GM21526 (cell line): ENCODE results near the gene ARF3.

Experiments used
- ATAC-seq: cut with Tn5 transposase; IDR thresholded peaks from one replicate; pipeline ENCODE4 v1.9.1; 2021; ENCODE audit warnings: moderate library complexity; ENCODE audit not compliant: unreplicated experiment, low FRiP score

The ARF3 gene

DNA sequence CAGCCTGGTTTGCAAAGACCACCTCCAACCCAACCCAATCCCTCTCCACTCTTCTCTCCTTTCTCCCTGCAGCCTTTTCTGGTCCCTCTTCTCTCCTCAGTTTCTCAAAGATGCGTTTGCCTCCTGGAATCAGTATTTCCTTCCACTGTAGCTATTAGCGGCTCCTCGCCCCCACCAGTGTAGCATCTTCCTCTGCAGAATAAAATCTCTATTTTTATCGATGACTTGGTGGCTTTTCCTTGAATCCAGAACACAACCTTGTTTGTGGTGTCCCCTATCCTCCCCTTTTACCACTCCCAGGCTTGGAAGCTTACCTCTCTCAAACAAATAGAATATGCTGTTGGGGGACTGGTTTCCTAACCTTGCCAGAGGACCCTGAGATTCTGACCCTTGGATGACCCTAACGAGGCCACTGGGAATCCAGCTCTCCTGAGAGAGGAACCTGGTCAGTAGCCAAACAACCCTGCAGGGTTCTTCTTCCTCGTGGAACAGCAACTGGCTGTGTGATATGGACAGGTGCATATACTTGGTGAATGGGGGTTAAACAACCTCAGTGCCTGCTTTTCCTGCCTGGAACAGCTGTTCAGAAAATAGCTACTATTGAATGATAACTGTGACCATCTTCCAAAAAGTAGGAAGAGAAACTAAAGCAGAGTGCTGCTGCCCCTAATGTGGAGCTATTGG is 25.3 kb upstream of the ARF3 start:
- ATAC-seq, result no peak

DNA sequence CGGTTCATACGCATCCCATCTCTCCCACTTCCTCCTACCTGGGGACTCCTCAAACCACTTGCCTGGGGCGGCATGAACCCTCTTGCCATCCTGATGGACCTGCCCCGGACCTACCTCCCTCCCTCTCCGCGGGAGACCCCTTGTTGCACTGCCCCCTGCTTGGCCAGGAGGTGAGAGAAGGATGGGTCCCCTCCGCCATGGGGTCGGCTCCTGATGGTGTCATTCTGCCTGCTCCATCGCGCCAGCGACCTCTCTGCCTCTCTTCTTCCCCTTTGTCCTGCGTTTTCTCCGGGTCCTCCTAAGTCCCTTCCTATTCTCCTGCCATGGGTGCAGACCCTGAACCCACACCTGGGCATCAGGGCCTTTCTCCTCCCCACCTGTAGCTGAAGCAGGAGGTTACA is 24.5 kb upstream of the ARF3 start:
- ATAC-seq, result no peak

DNA sequence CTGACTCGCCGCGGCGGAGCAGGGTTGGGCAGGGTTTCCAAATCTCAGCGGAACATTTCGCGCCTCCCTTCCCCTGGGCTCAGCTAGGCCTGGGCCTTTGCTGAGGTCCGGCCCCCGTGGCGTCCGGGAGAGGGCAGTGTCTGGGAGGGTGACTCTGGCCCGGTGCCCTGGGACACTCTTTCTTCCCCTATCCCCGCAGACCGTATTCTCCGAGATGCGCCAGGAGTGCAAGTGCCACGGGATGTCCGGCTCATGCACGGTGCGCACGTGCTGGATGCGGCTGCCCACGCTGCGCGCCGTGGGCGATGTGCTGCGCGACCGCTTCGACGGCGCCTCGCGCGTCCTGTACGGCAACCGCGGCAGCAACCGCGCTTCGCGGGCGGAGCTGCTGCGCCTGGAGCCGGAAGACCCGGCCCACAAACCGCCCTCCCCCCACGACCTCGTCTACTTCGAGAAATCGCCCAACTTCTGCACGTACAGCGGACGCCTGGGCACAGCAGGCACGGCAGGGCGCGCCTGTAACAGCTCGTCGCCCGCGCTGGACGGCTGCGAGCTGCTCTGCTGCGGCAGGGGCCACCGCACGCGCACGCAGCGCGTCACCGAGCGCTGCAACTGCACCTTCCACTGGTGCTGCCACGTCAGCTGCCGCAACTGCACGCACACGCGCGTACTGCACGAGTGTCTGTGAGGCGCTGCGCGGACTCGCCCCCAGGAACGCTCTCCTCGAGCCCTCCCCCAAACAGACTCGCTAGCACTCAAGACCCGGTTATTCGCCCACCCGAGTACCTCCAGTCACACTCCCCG is 23.9 kb upstream of the ARF3 start:
- ATAC-seq, result no peak

DNA sequence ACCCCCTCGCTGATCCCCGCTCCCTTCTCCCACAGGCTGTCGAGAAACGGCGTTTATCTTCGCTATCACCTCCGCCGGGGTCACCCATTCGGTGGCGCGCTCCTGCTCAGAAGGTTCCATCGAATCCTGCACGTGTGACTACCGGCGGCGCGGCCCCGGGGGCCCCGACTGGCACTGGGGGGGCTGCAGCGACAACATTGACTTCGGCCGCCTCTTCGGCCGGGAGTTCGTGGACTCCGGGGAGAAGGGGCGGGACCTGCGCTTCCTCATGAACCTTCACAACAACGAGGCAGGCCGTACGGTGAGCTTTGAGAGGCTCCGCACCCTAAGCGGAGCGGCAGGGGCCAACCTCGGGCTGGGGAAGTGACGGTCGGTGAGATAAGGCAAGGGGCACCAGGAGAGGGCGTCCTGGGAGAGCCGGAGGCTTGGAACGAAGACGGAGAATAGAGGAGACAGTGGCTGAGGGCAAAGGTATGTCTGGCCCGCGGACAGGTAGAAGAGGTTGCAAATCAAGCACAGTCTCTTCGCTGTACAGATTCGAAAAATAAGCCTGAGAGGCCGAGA is 23.2 kb upstream of the ARF3 start:
- ATAC-seq, result no peak

DNA sequence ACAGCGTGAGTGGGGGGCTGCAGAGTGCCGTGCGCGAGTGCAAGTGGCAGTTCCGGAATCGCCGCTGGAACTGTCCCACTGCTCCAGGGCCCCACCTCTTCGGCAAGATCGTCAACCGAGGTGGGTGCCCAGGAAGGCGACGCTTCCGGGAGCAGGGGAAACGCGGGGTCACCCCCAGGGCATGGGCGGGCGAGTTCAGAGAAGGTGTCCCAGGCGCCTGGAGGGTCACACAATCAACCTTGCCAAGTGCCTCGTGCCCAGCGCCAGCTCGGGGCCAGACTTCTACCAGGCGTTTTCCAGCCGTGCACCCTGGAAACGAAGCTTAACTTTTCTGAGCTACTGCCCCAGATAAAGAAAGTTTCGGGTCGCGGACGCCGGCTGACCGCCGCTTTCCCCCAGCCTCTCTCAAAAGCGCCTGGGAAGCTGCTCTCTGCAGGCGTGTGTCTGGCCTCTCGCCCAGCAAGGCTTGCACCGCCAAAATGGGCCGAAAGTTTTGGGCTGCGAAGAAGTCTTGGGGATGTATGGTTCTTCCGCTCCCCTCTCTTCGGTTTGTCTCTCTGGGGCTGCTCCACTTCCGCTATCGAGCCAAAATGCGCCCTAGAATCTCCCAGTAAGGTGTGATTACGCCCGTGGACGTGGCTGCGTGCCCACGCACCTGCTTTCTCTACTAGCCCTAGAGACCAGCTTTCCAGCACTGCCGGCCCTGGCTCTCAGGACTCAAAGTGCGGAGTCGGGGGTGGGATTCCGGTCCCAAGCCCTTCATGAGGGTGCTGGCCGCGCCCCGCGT is 22.5 kb upstream of the ARF3 start:
- ATAC-seq, result no peak

DNA sequence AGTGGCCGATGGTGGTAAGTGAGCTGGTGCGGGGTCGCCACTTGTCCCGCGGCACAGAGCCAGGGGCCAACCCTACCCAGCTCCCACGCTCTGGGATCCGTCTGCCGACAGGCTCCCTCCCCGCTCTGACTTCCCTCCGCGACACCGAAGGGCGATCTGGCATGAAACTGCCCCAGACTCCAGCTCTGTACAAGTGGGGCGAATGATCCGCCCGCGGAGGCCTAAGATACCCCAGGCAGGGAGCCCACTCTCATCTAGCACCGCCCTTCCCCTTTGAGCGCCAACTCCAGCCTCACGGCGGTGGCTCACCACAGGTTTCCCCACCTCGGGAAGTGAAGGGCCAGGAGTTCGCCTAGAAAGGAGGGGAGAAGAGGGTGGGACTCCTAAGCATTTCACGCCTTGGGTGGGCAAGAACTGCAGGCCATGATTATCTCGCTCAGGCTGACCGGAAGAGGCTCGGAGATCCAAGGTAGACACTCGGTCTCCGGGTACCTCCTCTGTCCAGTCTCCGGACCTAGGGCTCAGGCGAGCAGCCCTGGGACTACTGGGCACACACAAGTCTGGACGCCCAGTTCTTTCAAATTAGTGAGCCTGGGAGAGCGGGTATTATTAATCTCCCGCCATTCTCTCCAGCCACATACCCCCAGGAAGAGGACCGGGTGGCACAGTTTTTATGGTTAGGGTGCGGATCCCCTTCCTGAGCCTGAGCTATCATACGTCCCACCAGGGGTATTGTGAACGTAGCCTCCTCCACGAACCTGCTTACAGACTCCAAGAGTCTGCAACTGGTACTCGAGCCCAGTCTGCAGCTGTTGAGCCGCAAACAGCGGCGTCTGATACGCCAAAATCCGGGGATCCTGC is 21.7 kb upstream of the ARF3 start:
- no peak for ATAC-seq

DNA sequence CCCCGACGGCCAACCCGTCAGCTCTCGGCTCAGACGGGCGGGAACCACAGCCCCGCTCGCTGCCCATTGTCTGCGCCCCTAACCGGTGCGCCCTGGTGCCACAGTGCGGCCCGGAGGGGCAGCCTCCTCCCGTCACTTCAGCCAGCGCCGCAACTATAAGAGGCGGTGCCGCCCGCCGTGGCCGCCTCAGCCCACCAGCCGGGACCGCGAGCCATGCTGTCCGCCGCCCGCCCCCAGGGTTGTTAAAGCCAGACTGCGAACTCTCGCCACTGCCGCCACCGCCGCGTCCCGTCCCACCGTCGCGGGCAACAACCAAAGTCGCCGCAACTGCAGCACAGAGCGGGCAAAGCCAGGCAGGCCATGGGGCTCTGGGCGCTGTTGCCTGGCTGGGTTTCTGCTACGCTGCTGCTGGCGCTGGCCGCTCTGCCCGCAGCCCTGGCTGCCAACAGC is 21.0 kb upstream of the ARF3 start, which contains the start of gene WNT1:
Gene WNT1 (plus strand): TSS at position 32 of the 450 bp plus-strand sequence. CDS start 329 bp downstream, at position 361.
- no peak for ATAC-seq

DNA sequence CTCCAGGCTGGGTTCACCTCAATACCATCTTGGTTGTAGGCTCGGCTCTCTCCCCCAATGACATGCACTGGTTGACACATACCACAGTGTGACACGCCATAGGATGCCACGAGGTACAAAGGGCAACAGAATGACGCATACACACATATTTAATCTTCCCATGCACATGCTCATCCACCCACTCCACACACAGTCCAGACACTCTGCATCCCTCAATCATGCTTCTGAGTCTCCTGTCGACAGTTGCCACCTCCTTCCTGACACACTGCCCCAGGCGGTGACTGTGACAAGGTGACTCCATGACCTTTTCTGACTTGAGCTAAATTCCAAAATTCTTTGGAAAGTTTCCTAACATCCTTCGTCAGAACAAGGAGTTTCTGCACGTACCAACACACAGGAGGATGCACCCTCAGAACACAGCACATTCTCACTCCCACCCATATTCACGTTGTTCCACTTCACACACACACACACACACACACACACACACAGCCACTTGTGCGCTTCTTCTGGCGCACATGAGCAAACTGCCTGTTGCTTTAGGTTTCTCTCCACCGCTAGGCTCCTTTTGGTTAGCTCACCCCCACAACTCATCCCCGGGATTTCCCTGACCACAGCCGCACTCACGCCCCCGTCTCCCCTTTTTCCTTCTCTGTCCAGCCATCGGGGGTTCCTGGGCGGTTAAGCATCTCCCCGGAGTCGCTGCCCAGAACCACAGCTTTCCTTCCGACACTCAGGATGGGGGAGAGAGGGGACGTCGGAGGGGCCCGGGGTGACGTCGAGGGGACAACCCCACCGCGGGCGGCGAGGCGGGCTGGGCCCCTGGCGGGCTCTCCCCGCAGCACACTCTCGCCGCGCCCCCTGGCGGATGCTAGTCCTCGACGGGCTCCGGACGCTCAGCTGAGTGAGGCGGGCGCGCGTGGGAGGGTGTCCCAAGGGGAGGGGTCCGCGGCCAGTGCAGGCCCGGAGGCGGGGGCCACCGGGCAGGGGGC is 20.3 kb upstream of the ARF3 start:
- peak; percentile 41 for ATAC-seq

DNA sequence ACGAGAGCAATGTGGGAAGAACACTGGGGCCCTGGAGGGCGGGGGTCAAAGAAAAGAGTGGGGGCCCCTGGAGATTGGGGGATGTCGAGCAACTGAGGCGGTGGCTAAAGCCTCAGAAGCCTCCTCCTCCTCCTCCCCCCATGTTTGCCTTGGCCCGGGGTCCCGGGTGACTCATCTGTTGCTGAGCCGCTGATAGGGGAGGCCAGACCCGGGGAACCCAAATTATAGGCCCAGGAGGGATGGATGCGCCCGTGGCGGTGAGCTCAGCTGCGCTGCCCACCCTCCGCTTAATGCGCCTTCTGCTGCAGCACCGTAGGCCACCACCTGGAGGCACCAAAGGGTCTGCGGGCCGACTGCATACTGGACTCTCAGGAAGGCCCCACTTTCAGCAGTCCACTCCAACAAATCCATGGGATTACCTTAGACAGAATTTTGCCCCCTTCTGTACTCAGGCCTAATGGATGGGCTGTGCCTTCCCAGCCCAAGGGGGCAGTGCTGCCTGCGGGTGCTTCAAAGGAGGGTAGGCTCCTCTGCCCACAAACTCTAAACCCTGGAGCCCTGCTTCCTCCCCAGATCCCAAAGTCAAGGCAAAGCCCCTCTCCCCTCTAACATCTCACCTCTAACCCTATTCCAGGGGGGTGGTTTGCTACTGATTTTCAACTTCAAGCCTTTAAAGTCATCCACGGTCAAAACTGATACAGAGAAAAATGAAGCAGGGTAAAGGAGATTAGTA is 16.8 kb upstream of the ARF3 start:
- no peak for ATAC-seq

DNA sequence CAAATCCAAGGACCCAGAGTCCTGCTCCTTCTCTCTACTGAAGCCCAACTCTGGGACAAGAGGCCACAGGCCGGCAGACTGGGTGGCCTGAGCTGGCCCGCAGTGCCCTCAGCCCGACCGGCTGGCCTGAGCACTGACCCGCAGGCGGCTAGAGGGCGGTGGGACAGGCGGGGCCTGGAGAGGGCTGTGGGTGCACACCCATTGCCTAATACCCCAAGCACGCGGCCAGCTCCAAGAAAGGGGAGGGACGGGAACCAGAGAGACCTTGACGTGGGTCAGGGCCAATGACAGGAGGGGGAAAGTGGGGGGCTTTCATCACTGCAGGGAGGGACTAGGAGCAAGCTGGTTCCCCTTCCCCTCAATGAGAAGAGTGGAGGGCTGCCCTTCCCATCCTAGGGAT is 16.2 kb upstream of the ARF3 start:
- ATAC-seq, result no peak

DNA sequence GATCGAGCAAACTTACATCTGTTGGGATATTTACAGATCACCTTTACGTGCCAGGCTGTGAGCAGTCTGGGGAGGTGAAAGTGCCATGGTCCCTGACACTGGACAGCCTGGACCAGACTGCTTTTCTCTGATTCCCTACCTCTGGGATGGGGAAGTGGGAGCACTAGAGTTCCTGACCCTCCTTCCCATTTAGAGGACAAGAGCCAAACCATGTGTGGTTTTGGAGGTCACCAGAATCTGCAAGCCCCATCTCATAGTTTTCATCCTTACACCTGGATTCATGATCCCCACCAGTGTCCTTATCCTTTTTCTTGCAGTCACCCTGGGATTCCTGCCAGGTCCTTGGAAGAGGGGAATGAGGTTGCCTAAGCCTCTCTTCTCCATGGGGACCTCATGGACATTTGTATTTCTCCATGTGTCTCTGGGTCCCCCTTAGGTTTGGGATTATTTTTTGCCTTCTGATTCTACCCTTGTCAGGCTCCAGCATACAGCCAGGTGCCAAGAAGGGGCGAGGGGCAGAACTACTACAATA is 15.7 kb upstream of the ARF3 start:
- ATAC-seq, result no peak

DNA sequence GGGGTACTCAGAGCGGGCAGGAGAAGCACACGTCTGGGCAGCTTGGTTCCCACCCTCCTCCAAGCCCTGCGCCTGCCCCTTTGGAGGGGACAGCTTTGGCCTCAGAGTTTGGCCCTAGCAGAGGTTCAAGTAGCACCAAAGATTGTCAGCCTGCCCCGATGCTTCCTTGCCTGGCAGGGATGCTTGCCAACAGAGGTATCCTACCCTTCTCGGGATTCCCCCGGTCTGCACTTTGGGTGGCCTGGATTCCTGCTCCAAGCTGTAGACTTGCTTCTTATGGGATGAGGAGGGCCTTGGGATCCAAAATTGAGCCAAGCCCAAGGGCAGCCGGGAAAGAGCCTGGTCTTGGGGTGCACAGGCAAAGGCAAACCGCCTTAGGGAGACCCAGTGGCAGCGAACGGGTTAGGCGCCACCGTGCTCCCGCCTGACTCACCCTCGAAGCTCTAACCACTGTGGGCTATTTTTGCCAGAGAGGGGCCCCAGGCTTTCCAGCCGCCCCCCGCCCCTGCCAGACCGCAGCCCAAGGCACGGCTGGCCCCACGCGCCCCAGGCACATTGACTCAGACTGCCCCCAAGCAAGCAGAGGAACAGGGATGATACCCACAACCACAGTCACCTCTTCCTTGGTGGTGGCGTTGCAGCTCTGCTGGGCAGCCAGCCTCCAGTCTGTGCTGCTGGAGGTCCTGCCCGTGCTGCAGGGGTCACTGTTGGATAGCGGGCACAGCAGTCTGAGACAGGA is 15.1 kb upstream of the ARF3 start:
- no peak for ATAC-seq

DNA sequence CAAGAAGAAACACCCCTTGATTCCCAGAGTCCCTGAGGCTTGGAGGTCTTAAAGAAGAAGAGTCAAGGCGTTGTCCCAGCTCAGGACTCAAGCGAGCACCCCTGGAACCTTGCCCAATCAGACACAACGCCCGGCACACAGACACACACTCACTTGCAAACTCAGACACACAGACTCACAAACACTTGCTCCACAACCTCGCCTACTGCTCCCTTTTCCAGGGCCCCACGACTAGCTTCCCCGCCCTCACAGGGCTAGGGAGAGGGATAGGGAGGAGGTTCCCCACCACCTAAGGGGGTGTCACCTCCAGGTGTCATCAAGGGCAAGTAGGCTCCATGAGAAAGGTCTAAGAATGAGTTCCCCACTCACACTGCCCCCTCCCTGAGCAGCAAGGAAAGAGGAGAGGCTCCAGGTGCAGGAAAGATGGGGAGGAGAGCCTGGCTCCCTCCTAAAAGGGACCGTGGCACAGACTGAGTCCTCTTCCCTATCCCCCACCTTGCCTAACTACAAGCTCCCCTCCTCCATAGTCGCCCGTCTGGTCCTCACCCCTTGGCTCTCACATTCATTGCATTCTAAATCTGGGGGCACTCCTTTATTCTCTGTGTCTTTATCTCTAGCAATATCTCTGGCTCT is 13.5 kb upstream of the ARF3 start:
- ATAC-seq, result no peak

DNA sequence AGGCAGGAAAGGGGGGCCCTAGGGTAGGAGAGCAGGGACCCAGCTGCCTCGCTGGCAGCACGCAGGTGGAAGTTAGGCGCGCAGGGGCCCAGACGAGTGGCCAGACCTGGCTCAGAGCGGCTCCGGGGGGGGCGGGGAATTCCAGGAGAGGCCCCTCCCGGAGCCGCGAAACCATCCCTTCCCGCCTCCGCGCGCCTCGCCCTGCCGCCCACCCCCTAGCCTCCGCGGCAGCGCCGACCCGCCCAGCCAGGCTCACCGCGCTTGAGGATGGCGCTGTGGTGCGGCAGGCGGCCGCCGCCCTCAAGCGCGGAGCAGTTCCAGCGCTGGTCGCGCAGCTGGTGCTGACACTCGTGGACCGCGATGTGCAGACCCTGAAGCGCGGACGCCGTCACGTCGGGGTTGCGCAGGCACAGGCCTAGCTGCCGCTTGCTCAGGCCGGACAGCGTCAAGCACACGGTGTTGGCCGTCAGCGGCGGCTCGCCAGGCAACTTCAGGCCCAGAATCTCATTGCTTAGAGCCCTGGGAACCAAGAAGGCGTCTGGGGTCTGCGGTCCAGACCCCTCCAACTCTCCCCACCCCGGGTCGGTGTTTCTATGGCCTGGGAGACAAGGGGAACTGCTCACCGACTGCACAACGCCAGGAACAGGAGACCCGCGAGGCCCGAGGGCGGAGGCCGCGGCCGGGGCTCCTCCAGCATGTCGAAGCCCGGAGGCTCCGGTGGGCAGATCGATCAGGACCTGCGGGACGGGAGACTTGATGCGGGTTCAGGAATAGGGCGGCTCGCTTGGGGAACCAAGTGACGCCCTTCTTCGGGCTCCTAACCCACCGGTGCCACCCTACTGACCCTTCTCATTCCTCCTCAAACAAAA is 12.8 kb upstream of the ARF3 start:
- no peak for ATAC-seq

DNA sequence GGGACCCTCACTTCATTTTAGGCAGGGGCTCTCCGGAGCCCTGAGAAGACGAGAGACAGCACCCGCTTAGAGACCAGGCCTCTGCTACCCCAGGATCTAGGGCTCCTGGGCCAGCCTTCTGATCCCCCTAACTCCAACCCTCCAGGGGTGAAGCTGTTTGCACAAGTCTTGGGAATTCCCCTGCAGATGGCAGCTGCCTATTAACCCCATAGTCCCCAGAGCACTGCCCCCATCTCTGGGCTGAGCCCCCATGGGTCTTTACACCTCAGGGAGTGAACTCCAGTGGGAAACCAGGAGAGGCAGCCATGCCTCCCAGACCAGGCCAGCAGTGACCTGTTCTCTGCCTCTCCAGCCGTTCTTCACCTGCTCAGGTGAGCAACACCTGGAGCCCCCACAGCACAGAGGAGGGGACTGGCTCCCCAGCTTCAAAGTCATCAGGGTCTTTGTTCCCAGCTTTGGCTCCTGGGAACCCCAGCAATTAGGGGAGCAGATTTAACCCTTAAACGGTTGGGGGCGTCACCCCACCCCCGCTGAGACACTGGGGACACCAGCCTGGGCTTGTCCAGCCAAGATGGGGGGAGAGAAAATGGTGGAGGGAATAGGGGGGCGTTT is 12.0 kb upstream of the ARF3 start:
- no peak for ATAC-seq
